Measurements from ENCODE around the gene PCDHGA1. TPM values are rescaled to one million over a fixed set of nuclear protein-coding genes. Genes with fewer than 3 reads are reported as not detected.

The PCDHGA1 gene
- total and polyA plus RNA-seq, 2 of the 4 experiments (the other 2 are of a cell fraction), result 0.90 to 0.92 TPM

DNA sequence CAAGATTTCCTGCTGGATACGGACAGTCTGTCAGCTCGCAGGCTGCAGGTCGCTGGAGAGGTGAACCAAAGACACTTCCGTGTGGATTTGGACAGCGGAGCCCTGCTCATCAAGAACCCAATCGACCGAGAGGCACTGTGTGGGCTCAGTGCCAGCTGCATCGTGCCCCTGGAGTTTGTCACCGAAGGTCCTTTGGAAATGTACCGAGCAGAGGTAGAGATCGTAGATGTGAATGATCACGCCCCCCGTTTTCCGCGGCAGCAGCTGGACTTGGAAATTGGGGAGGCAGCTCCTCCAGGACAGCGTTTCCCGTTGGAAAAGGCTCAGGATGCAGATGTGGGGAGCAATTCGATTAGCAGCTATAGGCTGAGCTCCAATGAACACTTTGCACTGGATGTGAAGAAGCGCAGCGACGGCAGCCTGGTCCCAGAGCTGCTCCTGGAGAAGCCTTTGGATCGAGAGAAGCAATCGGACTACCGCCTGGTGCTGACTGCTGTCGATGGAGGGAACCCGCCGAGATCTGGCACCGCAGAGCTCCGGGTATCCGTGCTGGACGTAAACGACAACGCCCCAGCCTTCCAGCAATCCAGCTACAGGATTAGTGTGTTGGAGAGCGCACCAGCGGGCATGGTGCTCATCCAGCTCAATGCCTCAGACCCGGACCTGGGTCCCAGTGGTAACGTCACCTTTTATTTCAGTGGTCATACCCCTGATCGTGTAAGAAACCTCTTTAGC, 155.2 kb downstream of the PCDHGA1 start:
- H3K4me2 ChIP-seq (ENCODE audit: low read depth, low read length), result no peak overlapping the region
- 72% methylated on average over 24 of the region's 38 CpGs; no CpG with 5 or more reads in 1 of the 2 experiments for WGBS, 2 experiments (ENCODE audit: extremely low coverage in 2 of 2, insufficient read length in 1 of 2)
- no peak overlapping the region for H4K5ac ChIP-seq (ENCODE audit: low read depth, low read length)
- no peak overlapping the region for H2BK120ac ChIP-seq (ENCODE audit: low read depth, low read length)
- H3K36me3 ChIP-seq (ENCODE audit: control insufficient read depth, insufficient read depth, low read length), result peaks cover 33% of the 10 kb centered on the region; the same call in 1 of the 2 replicates
- ATAC-seq (ENCODE audit: low read depth) (no peak), DNase-seq (no peak)
- H3K79me1 ChIP-seq (ENCODE audit: low read depth in 1 of 2, low read length in 2 of 2), result peaks cover 31 to 84% of the 10 kb centered on the region in 2 experiments
- peak overlapping the region; percentile 3 for H2AK9ac ChIP-seq (replicated peaks; ENCODE audit: low read depth, low read length, poor library complexity)
- H3K4me1 ChIP-seq (ENCODE audit: control insufficient read depth, insufficient read depth, low read length), result peaks cover 19% of the 10 kb centered on the region
- no TSS peak for BruUV-seq (replicated peaks)
- H2BK15ac ChIP-seq (ENCODE audit: low read depth, low read length), result no peak overlapping the region
- dilution Hi-C loops (cut with HindIII; ENCODE audit: low sequenced_read_pairs, unreplicated experiment), result no loop called here
- intact Hi-C loops (cut with micrococcal nuclease), result no loop called here
- CTCF ChIA-PET, result no interaction called here
- H3K4ac ChIP-seq (ENCODE audit: low read depth, low read length), result no peak overlapping the region
- no peaks in the 10 kb centered on the region for H3K27me3 ChIP-seq (ENCODE audit: control insufficient read depth, insufficient read depth, low read length)
- no peak overlapping the region for H2BK20ac ChIP-seq (ENCODE audit: low read depth, low read length)
- H3K9ac ChIP-seq (ENCODE audit: low read depth, low read length), result no peak overlapping the region
- H3K18ac ChIP-seq (ENCODE audit: low read depth, low read length), result no peak overlapping the region
- H2BK5ac ChIP-seq (ENCODE audit: low read depth, low read length, poor library complexity, severe bottlenecking), result no peak overlapping the region
- H3K56ac ChIP-seq (ENCODE audit: extremely low read depth, insufficient read depth, low read length), result no peak overlapping the region
- no peak for TF ChIP-seq MXI1 (IDR thresholded peaks at IDR 0.05; ENCODE audit: borderline replicate concordance, low read depth, low read length)
- no peak for TF ChIP-seq FOS (IDR thresholded peaks at IDR 0.05; ENCODE audit: low read depth, low read length)
- TF ChIP-seq RCOR1 (IDR thresholded peaks at IDR 0.05; ENCODE audit: insufficient replicate concordance, low read length), result no peak
- no peak for TF ChIP-seq NFE2L2 (IDR thresholded peaks at IDR 0.05; ENCODE audit: low read depth, low read length)
- TF ChIP-seq POLR2A (IDR thresholded peaks at IDR 0.05; ENCODE audit: low read depth, low read length), result no peak
- TF ChIP-seq, protein P1, sequence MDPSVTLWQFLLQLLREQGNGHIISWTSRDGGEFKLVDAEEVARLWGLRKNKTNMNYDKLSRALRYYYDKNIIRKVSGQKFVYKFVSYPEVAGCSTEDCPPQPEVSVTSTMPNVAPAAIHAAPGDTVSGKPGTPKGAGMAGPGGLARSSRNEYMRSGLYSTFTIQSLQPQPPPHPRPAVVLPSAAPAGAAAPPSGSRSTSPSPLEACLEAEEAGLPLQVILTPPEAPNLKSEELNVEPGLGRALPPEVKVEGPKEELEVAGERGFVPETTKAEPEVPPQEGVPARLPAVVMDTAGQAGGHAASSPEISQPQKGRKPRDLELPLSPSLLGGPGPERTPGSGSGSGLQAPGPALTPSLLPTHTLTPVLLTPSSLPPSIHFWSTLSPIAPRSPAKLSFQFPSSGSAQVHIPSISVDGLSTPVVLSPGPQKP (IDR thresholded peaks at IDR 0.05; ENCODE audit: borderline replicate concordance, low read depth, low read length), result no peak
- no peak for TF ChIP-seq CHD1 (IDR thresholded peaks at IDR 0.05; ENCODE audit: low read depth, low read length)
- TF ChIP-seq CEBPB (IDR thresholded peaks at IDR 0.05; ENCODE audit: low read depth, low read length), result no peak
- no peak overlapping the region for H4K8ac ChIP-seq (ENCODE audit: low read depth in 2 of 2, low read length in 2 of 2)
- H3K9me1 ChIP-seq (ENCODE audit: insufficient read depth, low read length), result peaks cover 27% of the 10 kb centered on the region
- no peak overlapping the region for H3K23ac ChIP-seq (ENCODE audit: low read depth, low read length)
- H2AK5ac ChIP-seq (ENCODE audit: low read depth, low read length), result no peak overlapping the region
- H4K91ac ChIP-seq (ENCODE audit: insufficient read depth, low read depth, low read length), result no peak overlapping the region
- no peaks in the 10 kb centered on the region; the same call in 1 of the 2 replicates for H3K9me3 ChIP-seq (ENCODE audit: control insufficient read depth, insufficient read depth, low read length)
- H3K27ac ChIP-seq (ENCODE audit: insufficient read depth, low read length), result no peak overlapping the region
- no peak overlapping the region for H2AFZ ChIP-seq (replicated peaks; ENCODE audit: low read length, poor library complexity)
- in situ Hi-C loops (cut with MboI; ENCODE audit: low sequenced_read_pairs), result no loop called here
- POLR2A ChIA-PET (ENCODE audit: unreplicated experiment), result no interaction called here
- H3K4me3 ChIP-seq (ENCODE audit: insufficient read depth, low read depth, low read length), result no peak overlapping the region
- H4K20me1 ChIP-seq (ENCODE audit: insufficient read depth, low read length), result peaks cover 63% of the 10 kb centered on the region
- no peak overlapping the region for H3K14ac ChIP-seq (replicated peaks; ENCODE audit: low read depth, low read length)
